Fibroblast of mammary gland (primary cell): Measurements from ENCODE around the gene ZNF804B.

Experiments used
- DNase-seq: peaks from one replicate; pipeline ENCODE4 v3.0.0-alpha.2; 2010; ENCODE audit warnings: low read depth
- H3K4me3 ChIP-seq: 2 replicates; pipeline ENCODE4 v1.5.1; 2011; ENCODE audit warnings: low read depth, mild to moderate bottlenecking, low read length, moderate library complexity; ENCODE audit not compliant: control insufficient read depth
- CTCF ChIP-seq: conservative IDR thresholded peaks from 2 replicates; pipeline ENCODE4 v1.5.1; 2011; ENCODE audit warnings: low read depth, low read length, inconsistent platforms; ENCODE audit not compliant: control insufficient read depth, insufficient read depth

The ZNF804B gene

GRCh38 chr7:89246196-89246595, 486.7 kb downstream of the ZNF804B start:
- no peak for TF ChIP-seq CTCF
- no peak overlapping the region for H3K4me3 ChIP-seq
- DNase-seq, result no peak

DNA sequence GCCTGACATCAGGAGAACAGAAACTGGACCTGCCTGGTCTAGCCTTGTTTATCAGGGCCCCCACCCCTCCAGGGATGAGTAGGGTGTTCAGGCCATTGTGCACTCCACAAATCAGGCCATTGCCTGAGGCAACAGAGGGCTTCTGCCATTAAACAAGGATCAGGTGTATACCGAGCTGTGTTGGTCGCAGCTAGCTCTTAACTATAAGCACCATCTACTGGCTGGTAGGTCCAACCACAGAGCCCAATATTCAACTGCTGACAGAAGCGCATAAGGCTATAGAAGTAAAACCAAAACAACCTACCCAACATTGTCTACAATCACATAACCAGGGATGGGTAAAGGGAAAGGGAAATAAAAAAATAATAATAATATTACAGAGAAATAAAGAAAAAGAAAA, 487.7 kb downstream of the ZNF804B start:
- TF ChIP-seq CTCF, result no peak
- no peak overlapping the region for H3K4me3 ChIP-seq
- DNase-seq, result no peak

- H3K4me3 ChIP-seq, result no peak overlapping the region
- no peak for DNase-seq
- TF ChIP-seq CTCF, result no peak
These were observed 499.6 kb downstream of the ZNF804B start for GRCh38 chr7:89259085-89259484.

- DNase-seq, result no peak
- no peak overlapping the region for H3K4me3 ChIP-seq
- TF ChIP-seq CTCF, result no peak
These were observed 504.6 kb downstream of the ZNF804B start for GRCh38 chr7:89264126-89264525.

GRCh38 chr7:89265631-89266030, 506.1 kb downstream of the ZNF804B start:
- TF ChIP-seq CTCF, result no peak
- no peak overlapping the region for H3K4me3 ChIP-seq
- no peak for DNase-seq

GRCh38 chr7:89283302-89283701, 523.8 kb downstream of the ZNF804B start:
- no peak overlapping the region for H3K4me3 ChIP-seq
- no peak for TF ChIP-seq CTCF
- DNase-seq, result no peak

- no peak overlapping the region for H3K4me3 ChIP-seq
- TF ChIP-seq CTCF, result no peak
- no peak for DNase-seq
These were observed 549.0 kb downstream of the ZNF804B start for GRCh38 chr7:89308535-89308934.
